KMS-11 (cell line): ENCODE measurements around the gene TOR1AIP1.

ENCODE experiments used
- H2AFZ ChIP-seq: fragments of 200-600 bp; sonication (generic); 2 replicates; pipeline ENCODE4 v1.6.1; 2016; ENCODE audit warnings: antibody characterized with exemption, mixed run types, low read depth
- H3K27ac ChIP-seq: fragments of 200-600 bp; sonication (generic); 2 replicates; pipeline ENCODE4 v1.6.1; 2016; ENCODE audit warnings: mild to moderate bottlenecking, mixed run types
- H3K27me3 ChIP-seq: fragments of 200-600 bp; sonication (generic); 2 replicates; pipeline ENCODE4 v1.6.1; 2017; ENCODE audit warnings: mild to moderate bottlenecking, low read depth, mixed run types, moderate library complexity; ENCODE audit not compliant: insufficient read depth
- H3K36me3 ChIP-seq: fragments of 200-600 bp; sonication (generic); 2 replicates; pipeline ENCODE4 v1.6.1; 2017; ENCODE audit warnings: mild to moderate bottlenecking, mixed run types; ENCODE audit not compliant: insufficient read depth
- H3K4me1 ChIP-seq: fragments of 200-600 bp; sonication (generic); 2 replicates; pipeline ENCODE4 v1.6.1; 2016; ENCODE audit warnings: mild to moderate bottlenecking, low read depth, mixed run types; ENCODE audit not compliant: poor library complexity, severe bottlenecking
- H3K4me2 ChIP-seq: fragments of 200-600 bp; sonication (generic); 2 replicates; pipeline ENCODE4 v1.7.0; 2016; ENCODE audit warnings: mild to moderate bottlenecking, mixed run types
- H3K4me3 ChIP-seq: fragments of 200-600 bp; sonication (generic); IDR thresholded peaks from 2 replicates; pipeline ENCODE4 v1.6.1; 2017; ENCODE audit warnings: low read depth, low read length, mixed read lengths; ENCODE audit not compliant: insufficient read depth
- H3K79me2 ChIP-seq: fragments of 200-600 bp; sonication (generic); 2 replicates; pipeline ENCODE4 v1.6.1; 2016; ENCODE audit warnings: low read depth, mixed run types; ENCODE audit not compliant: insufficient read depth
- H3K9ac ChIP-seq: fragments of 200-600 bp; sonication (generic); 2 replicates; pipeline ENCODE4 v1.6.1; 2016; ENCODE audit warnings: mild to moderate bottlenecking, mixed run types
- H4K20me1 ChIP-seq: fragments of 200-600 bp; sonication (generic); 2 replicates; pipeline ENCODE4 v1.6.1; 2016; ENCODE audit warnings: mild to moderate bottlenecking, mixed run types; ENCODE audit not compliant: insufficient read depth
- TF ChIP-seq, protein P1 (sequence below): fragments of 200-600 bp; sonication (generic); conservative IDR thresholded peaks from 2 replicates; pipeline ENCODE4 v1.6.1; 2017; ENCODE audit warnings: low read depth, mild to moderate bottlenecking, antibody characterized with exemption, low read length, moderate library complexity, mixed read lengths

The TOR1AIP1 gene

DNA sequence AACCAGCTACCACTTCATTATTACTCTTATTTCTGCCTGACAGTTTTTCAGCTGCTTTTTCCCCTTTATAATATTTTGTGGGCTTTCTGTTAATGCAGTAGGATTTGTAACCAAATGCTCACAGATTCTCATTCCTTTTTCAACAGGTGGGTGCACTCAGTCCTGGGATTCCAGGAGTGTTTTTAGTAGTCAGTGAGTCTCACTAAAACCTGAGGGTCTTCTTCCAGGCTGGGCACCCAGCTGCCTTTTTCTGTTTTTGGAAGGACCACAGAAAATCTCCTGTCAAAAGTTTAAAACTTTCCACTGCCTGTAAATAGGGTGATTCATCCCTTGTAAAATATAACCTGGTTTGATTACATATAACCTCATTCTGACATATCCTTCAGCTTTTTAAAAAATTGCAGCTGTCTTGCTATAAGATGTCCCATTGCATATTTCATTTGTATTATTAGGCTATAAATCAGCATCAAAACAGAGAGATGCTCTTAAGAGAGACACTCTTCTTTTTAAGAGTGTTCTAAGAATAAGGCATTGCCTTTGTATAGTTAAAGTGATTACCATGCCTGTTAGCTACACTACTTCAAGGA is 55.7 kb downstream of the TOR1AIP1 start:
- H3K9ac ChIP-seq, result no peak overlapping the region
- H3K79me2 ChIP-seq, result no peaks in the 10 kb centered on the region
- H3K27ac ChIP-seq, result no peak overlapping the region
- H2AFZ ChIP-seq, result no peak overlapping the region
- no peaks in the 10 kb centered on the region for H3K27me3 ChIP-seq
- no peaks in the 10 kb centered on the region for H3K36me3 ChIP-seq
- TF ChIP-seq, protein P1, sequence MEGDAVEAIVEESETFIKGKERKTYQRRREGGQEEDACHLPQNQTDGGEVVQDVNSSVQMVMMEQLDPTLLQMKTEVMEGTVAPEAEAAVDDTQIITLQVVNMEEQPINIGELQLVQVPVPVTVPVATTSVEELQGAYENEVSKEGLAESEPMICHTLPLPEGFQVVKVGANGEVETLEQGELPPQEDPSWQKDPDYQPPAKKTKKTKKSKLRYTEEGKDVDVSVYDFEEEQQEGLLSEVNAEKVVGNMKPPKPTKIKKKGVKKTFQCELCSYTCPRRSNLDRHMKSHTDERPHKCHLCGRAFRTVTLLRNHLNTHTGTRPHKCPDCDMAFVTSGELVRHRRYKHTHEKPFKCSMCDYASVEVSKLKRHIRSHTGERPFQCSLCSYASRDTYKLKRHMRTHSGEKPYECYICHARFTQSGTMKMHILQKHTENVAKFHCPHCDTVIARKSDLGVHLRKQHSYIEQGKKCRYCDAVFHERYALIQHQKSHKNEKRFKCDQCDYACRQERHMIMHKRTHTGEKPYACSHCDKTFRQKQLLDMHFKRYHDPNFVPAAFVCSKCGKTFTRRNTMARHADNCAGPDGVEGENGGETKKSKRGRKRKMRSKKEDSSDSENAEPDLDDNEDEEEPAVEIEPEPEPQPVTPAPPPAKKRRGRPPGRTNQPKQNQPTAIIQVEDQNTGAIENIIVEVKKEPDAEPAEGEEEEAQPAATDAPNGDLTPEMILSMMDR, result no peak
- H4K20me1 ChIP-seq, result no peaks in the 10 kb centered on the region
- H3K4me2 ChIP-seq, result no peak overlapping the region
- H3K4me1 ChIP-seq, result no peaks in the 10 kb centered on the region
- H3K4me3 ChIP-seq, result no peak overlapping the region

DNA sequence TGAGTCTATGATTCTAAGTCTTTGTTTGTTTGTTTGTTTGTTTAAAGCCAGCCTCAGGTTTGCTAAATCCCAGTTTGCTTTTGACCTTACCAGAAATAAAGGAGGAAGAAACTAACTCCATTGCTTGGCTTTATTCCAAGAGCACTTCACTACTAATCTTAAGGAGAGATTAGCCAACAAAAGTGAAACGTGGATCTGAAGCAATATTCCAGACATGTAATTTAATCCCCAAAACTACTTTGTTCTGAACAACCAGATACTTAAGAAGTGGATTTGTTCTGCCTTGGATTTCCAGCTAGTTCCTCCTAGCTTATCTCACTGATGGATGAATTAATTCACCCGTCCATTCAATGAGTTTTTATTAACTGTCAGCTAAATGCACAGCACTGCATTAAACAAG is 56.7 kb downstream of the TOR1AIP1 start:
- Histone ChIP-seq H3K9ac (no peak overlapping the region), H3K4me3 (no peak overlapping the region), H3K36me3 (no peaks in the 10 kb centered on the region), H3K4me2 (no peak overlapping the region), H3K27me3 (no peaks in the 10 kb centered on the region), H4K20me1 (no peaks in the 10 kb centered on the region), H3K79me2 (no peaks in the 10 kb centered on the region), H3K4me1 (no peaks in the 10 kb centered on the region), H3K27ac (no peak overlapping the region), H2AFZ (no peak overlapping the region)
- TF ChIP-seq, protein P1, result no peak

DNA sequence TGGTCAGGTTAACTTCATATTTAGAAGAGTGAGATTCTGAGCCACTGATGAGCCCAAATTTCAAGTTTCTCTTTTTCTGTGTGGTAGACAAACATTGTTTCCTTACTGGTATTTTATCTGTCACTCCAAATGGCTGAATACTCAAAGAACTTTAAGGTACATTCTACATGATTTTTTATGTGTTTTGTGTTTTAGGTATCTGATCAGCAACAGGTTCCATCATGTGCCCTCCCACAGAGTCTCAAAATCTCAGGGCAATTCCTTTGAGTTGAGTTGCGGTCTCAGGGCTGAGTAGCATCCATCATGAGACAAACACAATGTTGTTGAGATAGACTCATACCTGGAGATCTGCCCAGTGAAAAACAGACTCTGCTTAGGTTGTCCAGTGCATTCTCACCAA is 57.9 kb downstream of the TOR1AIP1 start:
- Histone ChIP-seq H3K4me2 (no peak overlapping the region), H3K27ac (no peak overlapping the region), H3K4me3 (no peak overlapping the region), H2AFZ (no peak overlapping the region), H3K79me2 (no peaks in the 10 kb centered on the region), H4K20me1 (no peaks in the 10 kb centered on the region), H3K4me1 (no peaks in the 10 kb centered on the region), H3K9ac (no peak overlapping the region), H3K27me3 (no peaks in the 10 kb centered on the region), H3K36me3 (no peaks in the 10 kb centered on the region)
- TF ChIP-seq, protein P1, result no peak

DNA sequence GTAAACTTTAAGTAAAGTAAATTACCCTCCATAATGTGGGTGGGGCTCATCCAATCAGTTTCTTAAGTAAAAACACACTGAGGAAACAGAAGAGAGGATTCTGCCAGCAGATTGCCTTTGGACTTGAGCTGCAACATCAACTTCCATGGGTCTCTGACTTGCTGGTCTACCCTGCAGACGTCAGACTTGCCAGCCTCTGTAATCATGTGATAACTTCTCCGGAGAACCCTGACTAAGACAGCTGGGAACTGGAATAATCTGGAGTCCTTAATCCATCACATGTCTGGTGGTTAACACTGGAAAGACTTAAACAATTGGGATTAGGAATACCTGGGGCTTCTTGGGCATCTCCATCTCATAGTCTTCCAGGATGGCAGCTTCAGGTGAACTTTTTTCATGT is 59.4 kb downstream of the TOR1AIP1 start:
- Histone ChIP-seq H3K36me3 (no peaks in the 10 kb centered on the region), H3K27ac (no peak overlapping the region), H3K79me2 (no peaks in the 10 kb centered on the region), H3K4me1 (no peaks in the 10 kb centered on the region), H2AFZ (no peak overlapping the region), H3K27me3 (no peaks in the 10 kb centered on the region), H3K4me2 (no peak overlapping the region), H3K9ac (no peak overlapping the region), H3K4me3 (no peak overlapping the region), H4K20me1 (no peaks in the 10 kb centered on the region)
- TF ChIP-seq, protein P1, result no peak
